Eye (tissue), 1 donor: Measurements from ENCODE around the gene PEX11A.
A peak's percentile ranks its signal among the peaks of the same experiment; 100 is the strongest.
"Not testable (repeated sequence)": the region's sequence is repeated elsewhere in the genome, so short reads cannot be mapped to it uniquely, and the experiment has no call there.

ENCODE experiments used
- DNase-seq: peaks from one replicate; pipeline ENCODE4 v3.0.0-alpha.2; 2015

PEX11A gene

GRCh38 chr15:89690276-89691218 is at the start of gene PEX11A, which contains the start of gene WDR93:
TSS of gene PEX11A (minus strand) at chr15:89690754. CDS start at chr15:89690632, 122 bp downstream.
TSS of gene WDR93 (plus strand) at chr15:89690811. CDS start at chr15:89701747, 10,936 bp downstream.
- DNase-seq, result peak; percentile 92

GRCh38 chr15:89740137-89740536 is 49.6 kb upstream of the PEX11A start:
- peak; percentile 93 for DNase-seq

GRCh38 chr15:89735773-89736172 is 45.2 kb upstream of the PEX11A start:
- DNase-seq, result no peak

- peak; percentile 20 for DNase-seq
Observed at GRCh38 chr15:89732451-89733172, 42.1 kb upstream of the PEX11A start.

GRCh38 chr15:89731275-89731674 is 40.7 kb upstream of the PEX11A start:
- no peak for DNase-seq

GRCh38 chr15:89728254-89728653 is 37.7 kb upstream of the PEX11A start:
- no peak for DNase-seq

GRCh38 chr15:89725064-89725463 is 34.5 kb upstream of the PEX11A start:
- no peak for DNase-seq

- no peak for DNase-seq
Observed at GRCh38 chr15:89724621-89725020, 34.1 kb upstream of the PEX11A start.

GRCh38 chr15:89723031-89723430 is 32.5 kb upstream of the PEX11A start:
- no peak for DNase-seq

- DNase-seq, result no peak
Observed at GRCh38 chr15:89714775-89715174, 24.2 kb upstream of the PEX11A start.

- no peak for DNase-seq
Observed at GRCh38 chr15:89707577-89707976, 17.0 kb upstream of the PEX11A start.

- DNase-seq, result no peak
Observed at GRCh38 chr15:89704411-89704810, 13.9 kb upstream of the PEX11A start.

- DNase-seq, result no peak
Observed at GRCh38 chr15:89695198-89695597, 4.6 kb upstream of the PEX11A start.

- no peak for DNase-seq
Observed at GRCh38 chr15:89693696-89694095, 3.1 kb upstream of the PEX11A start.

- DNase-seq, result no peak
Observed at GRCh38 chr15:89693091-89693490, 2.5 kb upstream of the PEX11A start.

GRCh38 chr15:89689930-89690275 is 651 bp downstream of the PEX11A start:
- DNase-seq, result not testable (repeated sequence)

- no peak for DNase-seq
Observed at GRCh38 chr15:89686522-89686921, 4.0 kb downstream of the PEX11A start.

GRCh38 chr15:89685995-89686394 is 4.6 kb downstream of the PEX11A start:
- DNase-seq, result no peak

- no peak for DNase-seq
Observed at GRCh38 chr15:89681146-89681545, 9.4 kb downstream of the PEX11A start.

GRCh38 chr15:89680282-89680873 is 10.2 kb downstream of the PEX11A start:
- no peak for DNase-seq

- DNase-seq, result peak; percentile 43
Observed at GRCh38 chr15:89679212-89679611, 11.3 kb downstream of the PEX11A start, which contains the start of gene PLIN1. TSS of gene PLIN1 (minus strand) at chr15:89679367. CDS start at chr15:89677489, 1,878 bp downstream.

GRCh38 chr15:89677381-89677780 is 13.2 kb downstream of the PEX11A start:
- no peak for DNase-seq

GRCh38 chr15:89675606-89676005 is 14.9 kb downstream of the PEX11A start:
- no peak for DNase-seq
